GM19240 (cell line): ENCODE data around the gene ATP11C.

Experiments used
- DNase-seq: peaks from one replicate; pipeline ENCODE4 v3.0.0; 2011; ENCODE audit warnings: low spot score; ENCODE audit not compliant: insufficient read length

The ATP11C gene

DNA sequence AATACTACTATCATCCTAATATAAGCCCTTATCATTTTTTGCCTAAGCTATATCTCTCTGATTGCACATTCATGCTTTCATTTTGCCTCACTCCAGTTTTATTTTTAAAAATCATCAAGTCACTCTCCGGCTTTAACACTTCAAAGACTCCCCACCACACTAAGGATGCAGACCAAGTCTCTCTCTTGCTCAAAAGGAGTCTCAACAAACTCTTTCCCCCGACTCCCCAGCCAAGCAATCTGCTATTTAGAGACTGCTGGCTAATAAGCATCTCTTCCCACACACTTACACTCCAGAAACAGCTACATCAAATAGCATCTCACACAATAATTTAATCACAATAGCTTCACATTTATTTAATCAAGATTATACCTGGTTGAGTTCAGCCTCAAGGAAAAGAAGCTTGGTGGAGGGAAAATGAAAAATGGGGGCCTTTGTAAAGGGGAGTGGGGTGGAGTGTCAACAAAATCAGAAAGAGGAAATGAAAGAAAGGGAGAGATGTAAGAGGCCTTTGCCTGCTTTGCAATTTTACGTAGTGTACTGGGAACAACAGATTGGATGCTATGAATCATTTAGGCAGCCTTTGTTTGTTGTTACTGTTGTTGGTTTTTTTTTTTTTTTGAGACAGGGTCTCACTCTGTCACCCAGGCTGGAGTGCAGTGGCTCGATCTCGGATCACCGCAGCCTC is 120.8 kb downstream of the ATP11C start:
- DNase-seq: no peak

DNA sequence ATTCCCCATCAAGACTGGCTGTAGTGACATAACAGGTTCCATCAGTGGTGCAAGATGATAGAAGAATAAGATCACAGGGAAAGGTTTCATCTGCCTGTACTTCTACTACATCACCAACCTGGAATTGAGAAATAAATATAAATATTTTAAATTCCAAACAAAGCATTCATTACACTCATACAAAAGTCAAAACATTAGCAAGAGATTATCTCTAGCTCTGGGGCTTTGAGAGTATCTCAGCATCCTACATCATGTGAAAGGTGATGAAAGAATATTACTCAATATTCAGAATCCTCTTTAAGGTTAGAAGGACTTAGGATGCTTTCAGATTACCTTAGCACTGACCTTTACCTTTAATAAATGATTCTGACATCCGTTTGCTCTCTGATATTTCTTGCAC is 128.4 kb downstream of the ATP11C start:
- DNase-seq: no peak

DNA sequence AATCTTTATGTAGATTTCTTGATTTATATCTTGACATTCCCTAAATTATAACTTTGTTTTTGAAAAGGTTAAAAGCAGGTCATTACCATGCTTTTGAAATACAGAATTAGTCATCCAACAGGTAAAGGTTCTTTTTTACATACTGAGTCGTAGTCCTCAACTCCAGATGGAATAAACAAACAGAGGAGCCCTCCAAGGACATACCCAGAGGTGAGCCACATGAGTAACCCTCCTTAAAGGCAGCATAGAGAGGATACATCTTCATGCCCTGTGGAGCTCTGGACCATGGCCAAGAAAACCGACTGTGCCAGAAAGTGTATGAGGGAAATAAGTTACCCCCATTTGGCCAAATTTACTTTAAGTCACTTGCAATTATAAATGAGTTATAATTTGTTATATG is 129.6 kb downstream of the ATP11C start:
- no peak for DNase-seq

DNA sequence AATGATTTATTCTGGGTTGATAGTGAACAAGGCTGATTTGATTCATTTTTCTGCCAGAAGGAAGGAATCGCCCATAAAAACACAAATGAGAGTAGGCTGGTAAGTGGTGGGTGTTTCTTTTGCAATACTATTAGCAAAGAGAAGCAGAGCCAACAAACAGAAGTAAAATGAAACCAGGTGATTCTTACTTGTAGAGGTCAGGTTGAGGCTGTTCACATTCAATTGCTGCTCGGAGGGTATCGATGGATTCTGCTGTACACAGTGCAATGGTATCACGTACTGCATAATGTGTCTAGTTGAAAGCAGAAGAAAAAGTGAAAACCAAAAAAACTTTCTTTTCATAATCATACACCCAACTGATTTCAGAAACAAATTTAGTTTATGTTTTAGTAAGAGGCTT is 130.8 kb downstream of the ATP11C start:
- no peak for DNase-seq

DNA sequence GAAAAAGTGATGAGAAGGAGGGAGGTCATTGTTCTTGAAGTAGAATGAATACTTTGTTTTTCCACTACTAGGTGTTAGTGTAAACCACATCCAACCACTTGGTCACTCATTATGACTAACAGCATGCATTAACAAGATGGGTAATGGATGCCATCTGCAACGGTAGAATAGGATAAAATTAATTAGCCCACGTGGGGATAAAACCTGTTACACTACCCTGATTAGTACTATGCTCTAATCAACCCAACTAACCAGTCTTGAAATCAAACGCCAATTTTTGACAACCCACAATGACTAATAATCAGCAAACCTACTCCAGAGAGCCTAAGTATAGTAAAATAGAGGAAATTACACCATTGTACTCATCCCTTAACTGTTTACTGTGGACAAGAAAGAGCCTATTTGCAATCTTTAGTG is 131.4 kb downstream of the ATP11C start:
- no peak for DNase-seq

DNA sequence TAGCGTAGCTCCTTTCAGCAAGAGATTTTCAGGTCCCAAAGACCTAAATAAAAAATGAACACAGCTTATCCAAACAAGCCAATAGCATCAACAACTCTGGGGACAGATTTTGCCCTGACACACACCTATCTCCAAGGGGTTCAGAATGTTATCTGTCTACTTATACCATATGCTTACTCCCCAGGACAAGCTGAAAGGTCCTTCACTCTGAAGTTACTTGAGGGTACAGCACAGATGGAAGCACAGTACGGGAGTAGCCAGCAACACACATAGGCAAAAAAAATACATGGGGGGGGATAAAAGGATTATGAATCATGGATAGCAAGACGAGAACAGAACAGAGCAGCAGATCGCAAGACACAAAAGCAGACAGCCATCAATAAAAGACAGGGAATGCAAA is 134.2 kb downstream of the ATP11C start:
- DNase-seq: no peak

DNA sequence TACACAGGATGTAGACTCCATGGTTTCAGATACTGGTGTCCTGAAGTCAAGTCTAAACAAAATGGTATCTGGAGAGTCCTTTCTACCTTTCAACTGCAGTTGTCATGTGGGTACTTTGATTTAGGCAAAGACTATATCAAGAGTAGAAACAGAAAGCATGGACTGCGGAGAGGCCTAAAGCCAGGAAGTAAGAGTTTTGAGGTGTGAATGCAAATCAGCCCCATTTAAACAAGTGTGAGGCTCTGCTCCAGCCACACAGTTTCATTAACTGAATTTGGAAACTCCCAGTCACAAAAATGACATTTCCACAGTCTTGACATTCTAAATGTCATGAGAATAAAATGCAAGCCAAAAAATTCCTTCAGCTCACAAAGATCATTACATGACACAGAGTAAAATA is 137.7 kb downstream of the ATP11C start:
- no peak for DNase-seq

DNA sequence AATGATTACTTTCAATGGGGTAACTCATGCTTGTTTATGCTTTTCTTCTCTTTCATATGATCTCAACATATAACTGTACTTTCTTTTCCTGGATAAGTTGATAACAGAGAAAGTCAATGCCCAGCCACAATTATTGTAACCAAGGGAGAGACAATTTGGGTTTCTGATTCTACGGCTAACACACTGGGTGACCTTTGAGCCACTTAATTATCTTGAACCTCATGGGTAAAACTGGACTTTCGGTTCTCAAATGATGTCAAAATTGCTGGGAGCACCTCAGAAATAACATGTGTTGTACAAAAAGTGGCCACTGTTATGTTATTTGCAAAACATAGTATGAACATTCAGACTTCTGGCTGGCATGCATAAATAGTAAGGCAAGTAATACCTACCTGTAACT is 145.3 kb downstream of the ATP11C start:
- DNase-seq: no peak

DNA sequence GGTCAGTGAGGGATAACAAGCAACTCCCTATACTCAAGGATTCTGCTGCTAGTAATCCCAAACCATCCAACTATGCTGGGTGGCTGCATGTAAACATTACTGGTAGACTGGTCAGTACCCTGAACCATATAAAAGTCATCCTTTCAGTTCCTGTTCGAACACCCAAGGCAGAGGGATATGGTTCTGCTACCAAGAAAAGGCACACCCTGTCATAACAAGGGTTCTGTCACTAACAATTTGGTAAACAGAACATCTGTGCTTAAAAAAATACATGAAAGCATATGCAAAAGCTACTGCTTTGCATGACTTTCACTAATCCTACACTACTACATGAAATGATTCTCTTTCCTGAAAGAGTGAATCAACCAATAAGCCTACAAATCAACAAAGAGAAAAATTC is 148.0 kb downstream of the ATP11C start:
- DNase-seq: no peak

DNA sequence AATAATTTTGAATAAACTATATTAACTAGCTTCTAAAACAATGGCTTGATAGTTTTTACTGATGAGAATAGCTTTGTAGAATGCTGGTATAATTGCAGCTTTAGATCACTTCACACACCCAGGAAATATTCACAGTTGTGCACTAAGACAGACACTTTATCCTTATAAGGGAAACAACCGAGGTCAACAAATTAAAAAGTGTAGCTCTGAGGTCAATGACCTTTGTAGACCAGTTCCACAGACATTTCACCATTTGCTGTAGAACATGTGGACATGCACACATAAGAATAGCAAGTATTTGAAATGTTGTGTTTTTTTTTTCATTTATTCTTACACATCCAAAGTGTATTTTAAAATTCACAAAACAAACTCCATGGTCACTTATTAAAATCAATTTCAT is 148.9 kb downstream of the ATP11C start:
- no peak for DNase-seq

DNA sequence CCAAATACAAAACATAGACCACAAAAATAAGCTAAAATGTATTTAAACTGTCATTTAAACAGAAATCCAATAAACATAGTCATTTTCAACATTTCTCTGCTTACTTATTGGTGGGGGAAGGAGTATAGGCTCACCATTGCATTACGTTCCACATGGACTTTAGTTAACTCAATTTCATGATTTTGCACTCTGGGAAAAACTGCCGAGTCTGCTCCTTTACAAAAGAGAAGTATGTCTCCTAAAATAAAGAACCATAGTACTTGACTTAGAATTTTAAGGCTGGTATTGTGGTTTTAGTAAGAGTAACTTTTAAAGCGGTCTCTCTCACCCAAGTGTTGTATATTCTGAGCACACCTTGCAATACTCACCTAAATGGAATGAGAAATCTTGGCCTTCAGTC is 149.8 kb downstream of the ATP11C start:
- no peak for DNase-seq

DNA sequence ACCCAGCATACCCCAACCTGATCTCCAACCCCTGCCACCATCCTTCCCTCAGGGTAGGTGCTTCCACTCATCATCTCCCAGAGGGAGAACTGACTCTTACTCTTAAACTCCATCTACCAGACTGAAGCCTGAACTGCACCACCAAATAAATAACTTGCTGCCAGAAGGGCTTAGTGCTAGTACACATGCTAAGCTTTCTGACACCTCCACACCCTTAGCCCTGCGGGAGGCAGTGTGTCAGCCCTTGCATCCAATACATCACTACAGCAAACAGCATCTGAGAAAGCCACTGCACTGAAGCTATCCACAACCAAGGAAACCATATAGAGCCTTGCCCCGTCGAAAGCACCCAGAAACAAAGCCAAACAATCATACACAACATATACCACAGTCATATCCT is 156.3 kb downstream of the ATP11C start:
- DNase-seq: no peak

DNA sequence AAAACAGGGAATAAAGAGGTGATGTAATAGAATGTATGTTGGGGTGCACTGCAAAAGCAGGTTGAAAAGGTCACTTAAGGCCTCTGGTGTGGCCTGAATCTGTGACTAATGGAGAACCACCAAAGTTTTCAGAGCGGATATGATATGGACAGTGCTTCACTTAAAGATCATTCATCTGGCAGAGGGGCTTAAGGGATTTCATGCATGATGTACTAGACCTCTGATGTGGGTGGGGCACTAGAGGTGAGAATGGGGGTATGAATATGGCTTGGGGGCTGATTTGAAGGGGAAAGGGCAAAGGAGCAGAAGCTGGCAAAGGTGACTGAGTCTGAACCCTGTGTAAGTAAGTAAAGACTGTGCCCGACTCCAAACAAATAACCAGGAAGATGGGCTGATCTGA is 162.5 kb downstream of the ATP11C start:
- no peak for DNase-seq

DNA sequence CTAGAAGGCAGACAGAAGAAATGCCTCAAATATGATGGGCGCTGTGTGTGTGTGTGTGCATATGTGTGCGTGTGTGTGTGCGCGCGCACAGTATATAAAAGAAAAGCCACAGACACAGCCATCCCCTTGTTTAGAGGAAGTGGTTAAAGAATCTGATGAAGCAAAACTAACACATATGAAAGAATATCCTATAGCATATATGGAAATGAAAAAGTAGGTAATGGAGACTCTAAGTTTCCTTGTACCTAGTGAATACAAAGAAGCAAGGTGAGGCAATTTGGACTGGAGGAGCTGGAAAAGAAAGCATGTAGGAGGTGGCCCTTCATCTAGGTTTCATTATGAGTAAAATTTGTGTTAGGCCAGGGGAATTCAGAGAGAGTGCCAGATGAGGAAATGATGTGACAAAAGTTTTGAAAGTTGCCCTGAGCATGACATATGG is 166.3 kb downstream of the ATP11C start:
- DNase-seq: no peak

DNA sequence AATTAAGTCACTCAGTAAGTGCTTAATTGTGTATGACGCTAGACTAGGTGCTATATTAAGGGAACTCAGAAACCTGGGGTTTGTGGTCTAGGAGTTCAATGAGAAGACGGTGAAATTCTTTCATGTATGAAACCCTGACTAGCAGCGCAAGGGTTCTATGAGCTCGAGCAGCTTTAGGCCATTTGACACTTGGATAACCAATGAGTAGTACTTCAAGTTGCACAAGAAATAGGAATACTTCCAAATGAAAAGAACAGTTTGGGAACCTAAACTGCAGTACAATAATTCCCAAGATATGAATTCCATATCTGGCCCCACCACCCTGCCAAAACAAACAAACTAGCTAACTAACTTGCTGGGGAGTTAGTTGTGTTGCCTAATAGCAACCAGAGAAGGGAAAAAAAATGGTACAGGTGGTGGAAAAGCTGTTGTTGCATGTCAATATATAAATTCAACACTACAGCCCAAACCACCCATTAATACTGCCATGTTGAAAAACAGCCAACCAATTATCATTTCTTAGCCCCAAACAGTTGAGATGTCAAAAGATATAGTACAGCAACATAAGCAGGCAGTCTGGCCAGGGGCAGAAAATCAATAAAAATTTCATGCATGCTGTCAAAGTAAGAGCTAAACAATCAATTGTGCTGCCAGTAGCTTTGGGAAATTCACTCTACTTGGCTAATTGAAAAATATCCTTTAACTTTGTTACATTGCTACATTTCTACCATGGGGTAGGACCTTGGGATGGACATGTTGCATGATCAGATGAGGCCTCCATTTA is 170.3 kb downstream of the ATP11C start:
- no peak for DNase-seq

DNA sequence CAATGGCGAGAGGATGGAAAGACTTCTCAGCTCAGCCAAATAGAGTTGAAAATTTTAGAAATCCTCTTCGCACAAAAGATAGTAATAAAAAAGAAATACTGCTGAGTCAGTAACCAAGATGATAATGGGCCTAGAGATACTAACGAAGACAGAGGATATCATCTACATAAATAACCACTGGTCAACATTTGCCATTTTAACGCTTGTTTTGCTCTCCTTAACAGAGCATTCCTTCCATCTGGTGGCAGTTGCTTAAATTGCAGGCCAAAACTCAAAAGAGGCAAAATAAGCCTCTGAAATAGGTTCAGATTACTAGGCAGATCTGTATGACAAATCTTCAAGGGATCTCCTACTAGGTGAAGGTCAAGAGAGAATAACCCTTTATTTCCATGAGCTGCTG is 173.2 kb downstream of the ATP11C start:
- no peak for DNase-seq

DNA sequence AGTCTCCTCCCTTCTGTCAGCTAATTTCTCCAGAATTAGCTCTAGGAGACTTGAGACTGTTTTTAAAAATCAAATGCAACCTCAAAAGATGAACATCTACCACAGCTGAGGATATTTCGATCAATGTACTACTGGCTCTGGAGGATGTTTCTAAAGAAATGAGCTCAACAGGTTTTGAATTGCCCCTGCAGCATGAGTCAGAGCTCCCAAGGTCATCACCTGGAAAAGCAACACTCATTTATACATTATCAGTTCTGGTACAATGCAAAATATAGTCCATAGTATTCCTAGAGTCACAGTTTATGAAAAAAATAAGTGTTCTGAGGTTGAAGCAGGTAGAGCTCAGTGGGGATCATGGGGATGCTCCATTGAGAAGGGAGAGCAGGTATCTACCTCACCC is 174.0 kb downstream of the ATP11C start:
- DNase-seq: no peak

DNA sequence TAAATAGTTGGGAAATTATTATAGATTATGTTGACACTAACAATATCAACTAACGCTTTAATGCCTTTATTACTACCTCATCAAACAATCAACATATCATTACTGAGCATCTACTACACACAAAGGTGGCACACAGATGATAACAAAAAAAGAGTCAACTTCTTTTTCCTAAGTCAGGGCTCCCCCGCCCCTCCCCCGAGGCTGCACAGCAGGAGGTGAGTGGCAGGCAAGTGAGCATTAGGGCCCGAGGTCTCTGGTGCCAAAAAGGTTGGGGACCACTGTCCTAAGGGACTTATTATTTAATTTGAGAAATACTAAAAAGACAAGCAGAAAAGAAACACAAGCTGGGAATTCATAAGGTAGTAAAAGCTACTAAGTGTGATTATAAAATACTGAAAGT is 174.6 kb downstream of the ATP11C start:
- no peak for DNase-seq

DNA sequence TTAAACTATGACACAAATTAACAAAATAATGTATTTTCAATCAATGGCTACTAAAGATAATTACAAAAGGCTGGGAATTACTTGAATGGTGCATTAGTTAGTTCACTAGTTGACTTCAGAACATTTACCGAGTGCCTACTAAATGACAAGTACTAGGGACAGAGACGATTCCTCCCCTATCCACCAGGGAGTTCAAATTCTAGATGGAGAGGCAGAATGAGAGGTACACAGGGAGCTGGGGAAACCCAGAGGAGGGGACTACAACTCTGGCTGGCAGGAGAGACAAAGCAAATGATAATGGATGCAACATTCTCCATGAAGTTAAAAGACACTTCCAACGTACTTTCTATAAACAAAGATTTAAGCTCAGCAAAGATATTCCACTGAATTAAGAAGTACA is 181.8 kb downstream of the ATP11C start:
- DNase-seq: no peak

DNA sequence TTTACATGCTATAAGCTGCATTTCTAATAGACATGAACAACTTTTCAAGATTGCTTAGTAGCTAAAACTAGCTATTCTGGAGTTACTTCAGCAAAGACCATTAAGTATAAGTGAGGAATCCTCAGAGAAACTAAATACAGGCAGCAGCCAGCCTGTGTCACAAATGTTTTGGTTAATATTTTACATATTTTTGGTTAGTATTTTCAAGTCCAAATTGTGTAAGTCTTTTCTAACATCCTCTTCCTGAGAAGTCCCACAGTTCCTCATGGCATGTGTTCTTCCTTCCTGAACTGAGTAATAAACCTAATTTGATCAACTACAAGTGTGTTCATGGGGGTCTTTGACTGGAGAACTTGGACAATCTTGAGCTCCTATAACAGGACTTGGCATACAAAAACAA is 182.5 kb downstream of the ATP11C start:
- no peak for DNase-seq

DNA sequence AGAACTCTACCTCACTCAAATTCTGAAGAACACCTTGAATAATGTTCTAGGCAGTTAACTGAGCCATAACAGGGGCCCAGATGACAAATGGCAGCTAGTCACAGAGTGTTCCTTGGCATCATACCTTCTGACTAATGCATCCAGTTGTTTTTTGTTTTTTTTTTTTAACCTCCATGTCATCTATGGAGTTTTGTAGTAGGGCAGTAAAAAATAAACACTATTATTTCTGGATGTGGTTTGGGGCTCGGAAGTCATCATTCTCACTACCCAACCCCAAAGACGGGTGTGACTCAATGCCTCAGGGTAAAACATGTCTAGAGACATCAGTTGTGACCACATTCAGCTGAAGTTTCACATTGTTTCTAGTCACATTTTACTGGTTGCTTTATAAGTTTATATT is 193.7 kb downstream of the ATP11C start:
- DNase-seq: no peak

DNA sequence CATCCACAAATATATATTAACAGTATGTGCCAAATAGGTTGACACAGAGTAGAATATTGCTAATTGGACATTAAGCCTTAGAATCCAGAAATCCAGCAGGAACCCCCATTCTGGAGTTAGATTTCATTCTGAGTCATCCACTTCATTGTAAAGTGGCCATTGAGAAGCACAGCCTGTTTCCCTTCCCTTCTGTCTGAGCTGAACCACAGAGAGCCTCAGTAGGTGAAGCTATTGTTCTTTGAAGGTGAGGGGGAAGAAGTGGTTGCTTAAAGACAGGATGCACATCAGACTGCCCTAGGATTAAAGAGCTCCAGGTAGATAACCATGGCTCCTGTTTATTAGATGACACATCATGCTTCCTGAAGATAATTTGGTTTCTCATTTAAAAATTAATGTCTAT is 194.3 kb downstream of the ATP11C start:
- no peak for DNase-seq

DNA sequence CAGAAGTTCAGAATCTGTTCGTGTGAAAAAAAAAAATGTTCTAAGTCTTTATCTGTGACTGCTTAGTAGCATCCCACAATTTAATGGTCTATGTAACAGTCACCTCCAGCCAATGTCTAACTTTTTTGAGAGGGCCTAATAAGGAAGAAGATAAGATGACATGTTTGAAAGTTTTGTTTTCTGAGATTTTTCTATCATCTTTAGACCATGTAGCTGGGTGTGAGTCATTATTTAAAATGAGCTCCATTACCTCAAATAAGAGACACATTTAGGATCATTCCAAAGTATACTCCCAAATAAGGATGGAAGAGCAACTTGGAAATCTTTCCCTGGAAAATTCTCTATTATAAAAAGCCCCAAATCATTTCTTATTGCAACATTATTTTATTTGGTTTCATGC is 196.7 kb downstream of the ATP11C start:
- DNase-seq: no peak
